Measurements from ENCODE around the gene DLEC1. TPM values are rescaled to one million over a fixed set of nuclear protein-coding genes. Genes with fewer than 3 reads are reported as not detected.
A peak's percentile ranks its signal among the peaks of the same experiment; 100 is the strongest.
"Not testable (repeated sequence)": the region's sequence is repeated elsewhere in the genome, so short reads cannot be mapped to it uniquely, and the experiment has no call there.

DLEC1 gene
- total RNA-seq, 1 experiment from 2014 or later = 0.81 TPM

DNA sequence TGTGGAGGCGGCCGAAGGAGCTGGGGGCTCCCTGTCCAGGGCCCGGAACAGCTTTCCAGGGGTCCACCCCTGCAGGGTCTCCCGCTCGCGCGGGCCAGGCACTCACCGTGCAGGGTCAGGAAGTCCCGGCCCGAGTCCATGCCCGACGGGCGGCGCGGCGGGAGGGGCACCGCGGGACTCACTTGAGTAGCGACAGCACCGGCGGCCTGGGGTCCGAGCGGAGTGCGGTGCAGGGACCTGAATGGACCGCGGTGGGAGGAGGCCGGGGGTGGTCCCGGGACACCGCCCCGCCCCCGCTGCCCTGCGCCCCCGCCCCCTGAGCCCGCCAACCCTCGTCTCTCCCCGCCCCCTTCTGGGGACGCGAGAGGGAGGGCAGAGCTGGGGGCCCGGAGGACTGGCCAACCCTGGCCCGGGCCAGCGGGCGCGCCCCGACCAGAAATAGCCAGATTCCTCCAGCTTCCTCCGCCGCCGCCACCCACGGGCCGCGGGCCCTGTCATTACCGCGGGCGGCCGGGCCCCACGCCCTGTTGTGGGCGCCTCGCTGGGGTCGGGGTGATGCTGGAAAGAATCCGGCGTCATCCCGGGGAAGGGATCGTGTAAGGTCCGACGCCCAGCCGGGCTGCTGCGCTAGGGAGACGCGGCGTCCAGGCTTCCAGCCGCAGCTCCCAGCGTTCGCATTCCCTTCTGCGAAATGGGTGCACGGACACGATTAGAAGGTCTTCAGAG, 9.4 kb upstream of the DLEC1 start, which contains the start of gene PLCD1 (continued):
- peak; percentile 38; the same call in 1 of the 2 replicates for TF ChIP-seq ZNF423 (CRISPR knock-in tag; IDR thresholded peaks at IDR 0.05)

DNA sequence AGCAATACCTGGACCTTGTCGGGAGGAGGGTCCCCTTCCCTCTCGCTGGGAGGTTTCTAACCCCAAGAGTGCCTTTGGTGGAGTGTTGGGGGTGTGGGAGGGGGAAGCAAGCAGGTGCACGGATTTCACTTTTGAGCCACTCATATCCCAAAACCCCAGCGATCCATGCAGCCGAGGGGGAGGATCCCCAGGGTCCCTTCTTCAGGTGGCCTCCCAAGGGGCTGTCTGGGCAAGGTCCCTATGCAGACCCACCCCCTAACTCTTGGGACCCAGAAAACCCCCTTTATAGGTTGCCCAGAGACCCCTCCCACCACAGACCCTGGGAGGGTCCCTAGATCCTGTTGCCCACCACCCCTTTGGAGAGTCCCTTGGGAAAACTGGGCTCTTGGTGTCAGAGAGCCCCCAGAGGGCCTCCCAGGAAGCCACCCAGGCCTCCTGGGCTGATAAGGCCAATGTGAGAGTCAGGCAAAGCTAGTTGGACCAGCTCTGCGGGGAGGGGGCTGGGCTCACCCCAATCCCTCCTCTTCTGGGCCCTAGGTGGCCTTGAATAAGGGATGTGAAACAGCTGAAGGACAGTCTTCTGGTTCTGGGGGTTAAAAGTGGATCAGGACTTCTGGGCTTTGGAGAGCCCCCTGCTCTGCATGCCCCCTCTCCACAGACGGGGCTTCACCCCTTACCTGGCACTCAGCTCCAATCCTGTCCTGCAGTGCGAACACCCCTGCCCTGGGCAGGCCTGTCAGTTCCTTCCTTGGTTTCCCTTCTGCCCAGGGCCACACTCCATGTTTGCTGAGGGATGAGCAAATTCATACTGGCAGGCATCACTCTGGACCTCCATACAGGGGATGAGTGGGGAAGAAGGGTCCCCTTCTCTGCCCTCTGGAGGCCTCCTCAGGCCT, 8.6 kb upstream of the DLEC1 start:
- no peaks in the 10 kb centered on the region for H3K9me3 Mint-ChIP-seq
- no peak overlapping the region for H3K27ac Mint-ChIP-seq
- CTCF ChIA-PET = interaction anchor here (0.6 to 3.6 kb wide), 11 partner anchors 9 to 1542 kb away, joined by 3 to 32 read pairs (median 6); partner anchors contain the start of genes ACAA1 and DLEC1
- ATAC-seq (no peak), DNase-seq (ENCODE audit: low spot score) (no peak)
- peaks cover 11% of the 10 kb centered on the region for H3K4me1 Mint-ChIP-seq
- TF ChIP-seq ELF4 (CRISPR knock-in tag; IDR thresholded peaks at IDR 0.05; ENCODE audit: low read depth) (no peak), ZNF423 (CRISPR knock-in tag; IDR thresholded peaks at IDR 0.05) (no peak), RELA (CRISPR knock-in tag; IDR thresholded peaks at IDR 0.05; ENCODE audit: borderline replicate concordance) (no peak), ETV6 (CRISPR knock-in tag; IDR thresholded peaks at IDR 0.05) (no peak), RORB (CRISPR knock-in tag; IDR thresholded peaks at IDR 0.05) (no peak), GABPB1 (CRISPR knock-in tag; IDR thresholded peaks at IDR 0.05) (no peak), NFE2L1 (CRISPR knock-in tag; IDR thresholded peaks at IDR 0.05) (no peak)
- TF ChIP-seq, protein P1, sequence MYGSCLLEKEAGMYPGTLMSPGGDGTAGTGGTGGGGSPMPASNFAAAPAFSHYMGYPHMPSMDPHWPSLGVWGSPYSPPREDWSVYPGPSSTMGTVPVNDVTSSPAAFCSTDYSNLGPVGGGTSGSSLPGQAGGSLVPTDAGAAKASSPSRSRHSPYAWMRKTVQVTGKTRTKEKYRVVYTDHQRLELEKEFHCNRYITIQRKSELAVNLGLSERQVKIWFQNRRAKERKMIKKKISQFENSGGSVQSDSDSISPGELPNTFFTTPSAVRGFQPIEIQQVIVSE (CRISPR knock-in tag; IDR thresholded peaks at IDR 0.05; ENCODE audit: borderline replicate concordance) = no peak
- TF ChIP-seq, protein P2, sequence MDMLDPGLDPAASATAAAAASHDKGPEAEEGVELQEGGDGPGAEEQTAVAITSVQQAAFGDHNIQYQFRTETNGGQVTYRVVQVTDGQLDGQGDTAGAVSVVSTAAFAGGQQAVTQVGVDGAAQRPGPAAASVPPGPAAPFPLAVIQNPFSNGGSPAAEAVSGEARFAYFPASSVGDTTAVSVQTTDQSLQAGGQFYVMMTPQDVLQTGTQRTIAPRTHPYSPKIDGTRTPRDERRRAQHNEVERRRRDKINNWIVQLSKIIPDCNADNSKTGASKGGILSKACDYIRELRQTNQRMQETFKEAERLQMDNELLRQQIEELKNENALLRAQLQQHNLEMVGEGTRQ (CRISPR knock-in tag; IDR thresholded peaks at IDR 0.05) = no peak
- TF ChIP-seq, protein P3, sequence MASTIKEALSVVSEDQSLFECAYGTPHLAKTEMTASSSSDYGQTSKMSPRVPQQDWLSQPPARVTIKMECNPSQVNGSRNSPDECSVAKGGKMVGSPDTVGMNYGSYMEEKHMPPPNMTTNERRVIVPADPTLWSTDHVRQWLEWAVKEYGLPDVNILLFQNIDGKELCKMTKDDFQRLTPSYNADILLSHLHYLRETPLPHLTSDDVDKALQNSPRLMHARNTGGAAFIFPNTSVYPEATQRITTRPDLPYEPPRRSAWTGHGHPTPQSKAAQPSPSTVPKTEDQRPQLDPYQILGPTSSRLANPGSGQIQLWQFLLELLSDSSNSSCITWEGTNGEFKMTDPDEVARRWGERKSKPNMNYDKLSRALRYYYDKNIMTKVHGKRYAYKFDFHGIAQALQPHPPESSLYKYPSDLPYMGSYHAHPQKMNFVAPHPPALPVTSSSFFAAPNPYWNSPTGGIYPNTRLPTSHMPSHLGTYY (CRISPR knock-in tag; IDR thresholded peaks at IDR 0.05) = no peak
- H3K4me3 Mint-ChIP-seq = peak overlapping the region; percentile 63
- no peaks in the 10 kb centered on the region for H3K36me3 Mint-ChIP-seq
- POLR2A ChIA-PET = interaction anchor here (1.5 kb wide), 1 partner anchor 107 kb away, joined by 4 read pairs; the partner anchor contains the start of gene ACAA1
- H3K27me3 Mint-ChIP-seq (ENCODE audit: low read depth) = peaks cover 72% of the 10 kb centered on the region

DNA sequence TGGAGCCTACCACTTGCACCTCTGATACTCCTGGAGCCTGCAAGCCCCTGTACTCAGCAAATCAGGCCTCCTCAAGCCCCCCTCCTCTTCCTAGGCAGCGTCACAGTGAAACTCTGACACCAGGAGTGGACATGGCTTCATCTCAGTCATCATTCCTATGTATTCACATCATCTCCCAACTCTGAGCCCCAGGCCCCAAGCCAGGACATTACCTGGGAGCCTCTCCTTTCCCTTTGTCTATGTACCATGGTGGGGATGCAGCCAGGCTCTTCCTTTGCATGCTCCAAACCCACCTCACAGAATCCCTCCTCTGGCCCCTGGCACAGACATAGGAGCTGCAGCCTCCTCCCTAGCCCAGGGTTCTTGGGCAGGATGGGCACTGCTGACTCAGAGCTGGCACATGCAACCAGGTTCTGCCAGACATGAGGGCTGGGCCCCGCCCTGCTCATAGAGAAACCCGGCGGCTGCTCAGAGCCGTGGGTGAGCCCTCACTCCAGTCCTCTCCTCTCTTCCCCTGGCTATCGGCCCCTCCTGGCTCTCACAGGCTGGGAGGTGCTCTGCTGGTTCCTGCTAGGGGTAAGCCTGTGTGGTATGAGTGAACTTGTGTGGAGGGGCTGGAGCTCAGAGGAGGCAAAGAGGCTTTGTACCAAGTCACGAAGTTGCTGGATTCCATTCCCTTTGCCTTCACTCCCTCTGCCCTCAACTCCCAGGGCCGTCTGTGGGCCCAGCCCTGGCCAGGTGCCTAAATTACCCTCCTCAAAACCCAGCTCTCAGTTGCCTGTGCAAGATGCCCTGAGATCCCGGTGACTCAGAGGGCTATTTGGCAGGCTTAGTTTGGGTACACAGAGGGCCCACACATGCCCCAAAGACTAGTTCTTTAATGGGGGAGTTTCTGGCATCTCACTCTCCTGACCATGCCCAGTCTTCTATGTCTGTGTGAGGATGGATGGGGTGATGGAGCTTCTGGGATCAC, 7.7 kb upstream of the DLEC1 start:
- DNase-seq (ENCODE audit: low spot score) (no peak), ATAC-seq (no peak)
- CTCF ChIA-PET = interaction anchor here (1.5 to 3.6 kb wide), 2 partner anchors 28 to 34 kb away, joined by 4 to 32 read pairs; no protein-coding TSS in a partner anchor
- peak overlapping the region; percentile 31 for H3K4me3 Mint-ChIP-seq
- H3K27ac Mint-ChIP-seq = no peak overlapping the region
- TF ChIP-seq ATF1 (CRISPR knock-in tag; IDR thresholded peaks at IDR 0.05) = no peak
- peaks cover 64% of the 10 kb centered on the region for H3K27me3 Mint-ChIP-seq (ENCODE audit: low read depth)
- H3K9me3 Mint-ChIP-seq = no peaks in the 10 kb centered on the region
- POLR2A ChIA-PET = no interaction called here
- H3K36me3 Mint-ChIP-seq = no peaks in the 10 kb centered on the region
- H3K4me1 Mint-ChIP-seq = peaks cover 6% of the 10 kb centered on the region; the same call in 1 of the 2 replicates

DNA sequence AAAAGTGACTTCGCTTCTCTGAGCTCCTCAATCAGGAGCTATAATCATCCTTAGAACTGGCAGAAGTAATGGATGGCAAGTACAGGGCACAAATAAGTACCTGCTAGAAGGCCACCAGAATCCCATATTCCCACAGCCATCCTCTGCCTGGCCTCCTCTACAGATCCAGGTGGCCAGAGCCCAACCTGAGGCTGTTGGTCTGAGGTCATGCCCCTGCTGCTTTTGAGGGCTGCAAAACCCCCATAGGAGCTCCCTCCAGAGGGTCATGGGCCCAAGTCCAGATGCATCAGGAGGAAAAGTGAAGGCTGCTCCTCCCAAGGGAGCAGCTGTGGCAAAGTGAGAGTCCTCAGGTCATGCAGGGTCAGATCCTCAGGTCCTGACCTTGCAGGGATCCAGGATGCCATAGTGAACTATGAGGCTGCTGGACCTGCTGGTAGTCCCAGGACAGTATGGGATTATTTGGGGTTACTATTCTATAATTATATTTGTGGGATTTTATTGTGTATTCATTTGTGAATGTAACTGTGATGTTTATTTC, 6.6 kb upstream of the DLEC1 start:
- Mint-ChIP-seq H3K4me3 (no peak overlapping the region), H3K4me1 (peaks cover 12% of the 10 kb centered on the region), H3K36me3 (no peaks in the 10 kb centered on the region), H3K9me3 (no peaks in the 10 kb centered on the region), H3K27ac (no peak overlapping the region), H3K27me3 (ENCODE audit: low read depth) (peaks cover 54% of the 10 kb centered on the region)
- no peak for ATAC-seq
- ChIA-PET CTCF (interaction anchor here (1.4 to 1.5 kb wide), 2 partner anchors 29 to 35 kb away, joined by 3 to 4 read pairs; no protein-coding TSS in a partner anchor), POLR2A (no interaction called here)
- no peak for TF ChIP-seq OVOL2 (CRISPR knock-in tag; IDR thresholded peaks at IDR 0.05; ENCODE audit: borderline replicate concordance)
- DNase-seq (ENCODE audit: low spot score) = no peak

DNA sequence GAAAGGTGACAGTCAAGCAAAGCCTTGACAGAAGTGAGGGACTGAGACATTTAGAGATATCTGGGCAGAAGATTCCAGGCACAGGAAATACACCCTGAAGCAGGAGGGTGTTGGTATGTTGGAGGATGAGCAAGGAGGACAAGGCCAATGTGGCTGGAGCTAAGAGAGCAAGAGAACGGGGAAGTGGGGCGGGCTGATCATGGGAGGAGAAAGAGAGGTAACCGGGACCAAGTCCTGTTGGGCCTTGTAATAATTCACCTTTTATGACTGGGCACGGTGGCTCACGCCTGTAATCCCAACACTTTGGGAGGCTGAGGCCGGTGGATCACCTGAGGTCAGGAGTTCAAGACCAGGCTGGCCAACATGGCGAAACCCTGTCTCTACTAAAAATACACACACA, 5.4 kb upstream of the DLEC1 start:
- DNase-seq (ENCODE audit: low spot score); POLR2A ChIA-PET; H3K9me3 Mint-ChIP-seq; H3K4me3 Mint-ChIP-seq; H3K36me3 Mint-ChIP-seq; ATAC-seq; H3K4me1 Mint-ChIP-seq; H3K27ac Mint-ChIP-seq: not testable (repeated sequence)
- H3K27me3 Mint-ChIP-seq (ENCODE audit: low read depth) = peaks cover 50% of the 10 kb centered on the region
- CTCF ChIA-PET = interaction anchor here (1.4 kb wide), 1 partner anchor 37 kb away, joined by 3 read pairs; no protein-coding TSS in a partner anchor

DNA sequence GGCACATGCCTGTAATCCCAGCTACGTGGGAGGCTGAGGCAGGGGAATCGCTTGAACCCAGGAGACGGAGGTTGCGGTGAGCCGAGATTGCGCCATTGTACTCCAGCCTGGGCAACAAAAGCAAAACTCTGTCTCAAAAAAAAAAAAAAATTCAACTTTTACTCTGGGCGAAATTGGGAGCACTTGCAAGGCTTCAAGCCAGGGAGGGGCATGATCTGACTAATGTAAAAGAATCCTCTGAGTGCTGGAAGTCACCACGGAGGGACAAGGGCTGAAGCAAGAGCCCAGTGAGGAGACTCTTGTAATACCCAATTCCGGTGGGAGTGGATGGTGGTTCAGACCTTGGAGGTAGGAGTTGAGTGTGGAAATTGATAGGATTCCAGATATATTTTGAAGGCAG, 4.7 kb upstream of the DLEC1 start:
- peaks cover 13% of the 10 kb centered on the region for H3K4me1 Mint-ChIP-seq
- H3K9me3 Mint-ChIP-seq; ATAC-seq; H3K36me3 Mint-ChIP-seq; H3K4me3 Mint-ChIP-seq; H3K27ac Mint-ChIP-seq; DNase-seq (ENCODE audit: low spot score); POLR2A ChIA-PET: not testable (repeated sequence)
- CTCF ChIA-PET = interaction anchor here (0.8 to 1.6 kb wide), 2 partner anchors 60 to 83 kb away, joined by 3 read pairs; no protein-coding TSS in a partner anchor
- peaks cover 53% of the 10 kb centered on the region for H3K27me3 Mint-ChIP-seq (ENCODE audit: low read depth)

Data from WTC11 (cell line).